CD4-positive, alpha-beta memory T cell (primary cell): ENCODE results near the gene CD2AP. TPM values are rescaled to one million over a fixed set of nuclear protein-coding genes. Genes with fewer than 3 reads are reported as not detected.

ENCODE experiments used
- polyA plus RNA-seq, 2 donors: library from polyadenylated mRNA; unstranded; fragments of 300-500 nt; fragmentation: Illumina TruSeq; gene quantifications; one replicate each; pipeline ENCODE4 v1.2.3, GENCODE V29; 2021
- total RNA-seq, 2 experiments: library from RNA; stranded (reverse); gene quantifications; one replicate each; pipeline ENCODE4 v1.2.3, GENCODE V29; 2021

Gene CD2AP
- total and polyA plus RNA-seq, 4 experiments from 2014 or later, result 3.5 to 25.8 (median 17.1) TPM

Other genes with a start within 250 kb of the CD2AP start
- gene TNFRSF21, start 167.9 kb upstream of the CD2AP start, total RNA-seq, result under 1 TPM; 0.19 to 0.23 TPM
- not detected for gene TNFRSF21, start 167.9 kb upstream of the CD2AP start, polyA plus RNA-seq
- gene ADGRF4, start 220.8 kb downstream of the CD2AP start, total RNA-seq, result not detected
- not detected for gene ADGRF4, start 220.8 kb downstream of the CD2AP start, polyA plus RNA-seq